ENCODE results near the gene CCDC51.

DNA sequence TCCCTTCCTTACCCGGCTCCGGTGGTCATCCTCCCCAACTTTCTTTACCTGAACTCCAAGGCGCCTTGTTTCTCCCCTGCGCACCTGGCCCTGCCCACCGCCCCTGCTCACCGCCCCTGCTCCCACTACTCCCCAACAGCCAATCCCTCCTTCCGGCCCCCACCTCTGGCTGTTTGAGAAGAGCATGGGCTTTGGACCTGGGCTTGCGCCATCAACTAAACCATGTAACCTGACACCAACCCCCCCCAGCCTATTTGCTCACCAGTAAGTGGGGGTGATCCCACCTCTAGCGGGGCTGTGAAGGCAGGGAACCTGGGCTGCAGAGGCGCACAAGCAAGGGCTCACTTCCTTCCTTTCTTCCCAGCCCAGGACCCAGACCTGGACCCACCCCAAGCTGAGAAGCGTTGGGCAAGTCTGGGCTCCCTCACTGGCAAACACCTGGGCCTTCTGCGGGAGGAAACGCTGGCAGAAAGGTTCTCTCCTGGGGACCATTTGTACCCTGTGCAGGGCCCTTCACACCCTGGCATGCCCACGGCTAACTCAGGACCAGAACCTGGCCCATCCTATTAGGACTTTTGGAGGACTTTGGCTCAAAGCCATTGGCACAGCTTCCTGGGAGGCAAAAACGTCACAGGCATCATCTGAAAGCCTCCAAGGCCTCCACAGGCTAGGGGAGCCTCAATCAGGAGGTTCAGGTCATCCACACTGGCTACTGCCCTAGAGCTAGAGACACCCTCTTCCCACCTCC, 9.8 kb downstream of the CCDC51 start, which contains the start of gene PLXNB1:
- TF ChIP-seq EZH2 (IDR thresholded peaks at IDR 0.05) = no peak
- no peak for TF ChIP-seq CTCF (IDR thresholded peaks at IDR 0.05 in 2 of 3, conservative IDR thresholded peaks at IDR 0.05 in 1 of 3; ENCODE audit: borderline replicate concordance in 1 of 3, insufficient read depth in 1 of 3, low read depth in 2 of 3, low read length in 2 of 3)
